ENCODE results near the gene OR10Z1.

DNA sequence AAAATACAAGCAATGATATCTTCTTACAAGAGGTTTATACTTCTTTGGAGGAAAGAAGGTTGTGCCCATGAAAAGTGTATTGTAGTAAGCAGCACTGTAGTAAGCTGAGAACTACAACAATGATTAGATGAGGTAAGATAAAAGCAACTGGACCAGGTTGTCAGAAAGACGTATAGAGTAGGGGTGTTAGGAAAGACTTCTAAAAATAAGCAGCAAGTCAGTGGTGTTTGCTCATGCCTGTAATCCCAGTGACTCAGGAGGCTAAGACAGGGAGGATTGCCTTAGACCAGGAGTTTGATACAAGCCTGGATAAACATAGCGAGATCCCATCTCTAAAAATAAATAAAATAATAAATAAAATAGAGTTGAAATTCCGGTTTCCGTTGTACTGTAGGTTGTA lies 21.1 kb upstream of the OR10Z1 start:
- TF ChIP-seq EP300 (IDR thresholded peaks at IDR 0.05; ENCODE audit: borderline replicate concordance) (no peak), RAD21 (IDR thresholded peaks at IDR 0.05; ENCODE audit: low read depth) (no peak), TAF1 (IDR thresholded peaks at IDR 0.05; ENCODE audit: low read depth) (no peak), NFIC (IDR thresholded peaks at IDR 0.05) (no peak)
- TF ChIP-seq, protein P1, sequence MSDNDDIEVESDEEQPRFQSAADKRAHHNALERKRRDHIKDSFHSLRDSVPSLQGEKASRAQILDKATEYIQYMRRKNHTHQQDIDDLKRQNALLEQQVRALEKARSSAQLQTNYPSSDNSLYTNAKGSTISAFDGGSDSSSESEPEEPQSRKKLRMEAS (IDR thresholded peaks at IDR 0.05) = no peak
- TF ChIP-seq, protein P2, sequence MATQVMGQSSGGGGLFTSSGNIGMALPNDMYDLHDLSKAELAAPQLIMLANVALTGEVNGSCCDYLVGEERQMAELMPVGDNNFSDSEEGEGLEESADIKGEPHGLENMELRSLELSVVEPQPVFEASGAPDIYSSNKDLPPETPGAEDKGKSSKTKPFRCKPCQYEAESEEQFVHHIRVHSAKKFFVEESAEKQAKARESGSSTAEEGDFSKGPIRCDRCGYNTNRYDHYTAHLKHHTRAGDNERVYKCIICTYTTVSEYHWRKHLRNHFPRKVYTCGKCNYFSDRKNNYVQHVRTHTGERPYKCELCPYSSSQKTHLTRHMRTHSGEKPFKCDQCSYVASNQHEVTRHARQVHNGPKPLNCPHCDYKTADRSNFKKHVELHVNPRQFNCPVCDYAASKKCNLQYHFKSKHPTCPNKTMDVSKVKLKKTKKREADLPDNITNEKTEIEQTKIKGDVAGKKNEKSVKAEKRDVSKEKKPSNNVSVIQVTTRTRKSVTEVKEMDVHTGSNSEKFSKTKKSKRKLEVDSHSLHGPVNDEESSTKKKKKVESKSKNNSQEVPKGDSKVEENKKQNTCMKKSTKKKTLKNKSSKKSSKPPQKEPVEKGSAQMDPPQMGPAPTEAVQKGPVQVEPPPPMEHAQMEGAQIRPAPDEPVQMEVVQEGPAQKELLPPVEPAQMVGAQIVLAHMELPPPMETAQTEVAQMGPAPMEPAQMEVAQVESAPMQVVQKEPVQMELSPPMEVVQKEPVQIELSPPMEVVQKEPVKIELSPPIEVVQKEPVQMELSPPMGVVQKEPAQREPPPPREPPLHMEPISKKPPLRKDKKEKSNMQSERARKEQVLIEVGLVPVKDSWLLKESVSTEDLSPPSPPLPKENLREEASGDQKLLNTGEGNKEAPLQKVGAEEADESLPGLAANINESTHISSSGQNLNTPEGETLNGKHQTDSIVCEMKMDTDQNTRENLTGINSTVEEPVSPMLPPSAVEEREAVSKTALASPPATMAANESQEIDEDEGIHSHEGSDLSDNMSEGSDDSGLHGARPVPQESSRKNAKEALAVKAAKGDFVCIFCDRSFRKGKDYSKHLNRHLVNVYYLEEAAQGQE (IDR thresholded peaks at IDR 0.05; ENCODE audit: low read depth) = no peak
